IMR-90 (cell line): Measurements from ENCODE around the gene C3orf70.

Source experiments
- FOS ChIP-seq: fragments of 150-350 bp; IDR thresholded peaks from 2 replicates; pipeline ENCODE4 v1.6.1; 2016; ENCODE audit warnings: low read depth, low read length
- MAFK ChIP-seq: IDR thresholded peaks from 2 replicates; pipeline ENCODE4 v1.6.1; 2012; ENCODE audit warnings: low read depth, low read length, improper control_type of control experiment
- MAZ ChIP-seq: IDR thresholded peaks from 2 replicates; pipeline ENCODE4 v1.6.1; 2012; ENCODE audit warnings: low read depth, mild to moderate bottlenecking, low read length, improper control_type of control experiment, moderate library complexity, borderline replicate concordance
- MXI1 ChIP-seq: IDR thresholded peaks from 2 replicates; pipeline ENCODE4 v1.6.1; 2012; ENCODE audit warnings: low read depth, mild to moderate bottlenecking, low read length, moderate library complexity, borderline replicate concordance
- TF ChIP-seq, protein P1 (sequence below): conservative IDR thresholded peaks from 2 replicates; pipeline ENCODE4 v1.5.1; 2012; ENCODE audit warnings: mild to moderate bottlenecking, low read depth, low read length, improper control_type of control experiment

DNA sequence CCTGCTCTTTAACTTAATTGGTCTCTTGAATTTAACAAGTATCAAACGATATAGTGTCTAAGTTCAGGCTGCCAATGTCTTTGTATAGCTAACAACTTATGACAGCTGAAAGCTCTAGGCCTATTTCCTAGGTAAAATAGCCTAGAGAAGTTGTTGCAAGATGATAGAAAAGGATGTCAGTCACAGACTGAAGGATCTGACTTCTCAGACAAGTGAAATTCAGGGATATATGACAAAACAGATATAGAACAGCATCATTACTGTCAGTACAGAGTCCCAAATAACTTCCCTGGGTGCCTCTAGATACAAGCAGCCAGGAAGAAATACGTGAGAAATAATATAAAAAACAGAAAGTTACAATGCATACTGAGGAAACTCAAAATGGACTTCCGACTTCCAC, 26.7 kb downstream of the C3orf70 start:
- no peak for TF ChIP-seq MAZ
- TF ChIP-seq, protein P1, sequence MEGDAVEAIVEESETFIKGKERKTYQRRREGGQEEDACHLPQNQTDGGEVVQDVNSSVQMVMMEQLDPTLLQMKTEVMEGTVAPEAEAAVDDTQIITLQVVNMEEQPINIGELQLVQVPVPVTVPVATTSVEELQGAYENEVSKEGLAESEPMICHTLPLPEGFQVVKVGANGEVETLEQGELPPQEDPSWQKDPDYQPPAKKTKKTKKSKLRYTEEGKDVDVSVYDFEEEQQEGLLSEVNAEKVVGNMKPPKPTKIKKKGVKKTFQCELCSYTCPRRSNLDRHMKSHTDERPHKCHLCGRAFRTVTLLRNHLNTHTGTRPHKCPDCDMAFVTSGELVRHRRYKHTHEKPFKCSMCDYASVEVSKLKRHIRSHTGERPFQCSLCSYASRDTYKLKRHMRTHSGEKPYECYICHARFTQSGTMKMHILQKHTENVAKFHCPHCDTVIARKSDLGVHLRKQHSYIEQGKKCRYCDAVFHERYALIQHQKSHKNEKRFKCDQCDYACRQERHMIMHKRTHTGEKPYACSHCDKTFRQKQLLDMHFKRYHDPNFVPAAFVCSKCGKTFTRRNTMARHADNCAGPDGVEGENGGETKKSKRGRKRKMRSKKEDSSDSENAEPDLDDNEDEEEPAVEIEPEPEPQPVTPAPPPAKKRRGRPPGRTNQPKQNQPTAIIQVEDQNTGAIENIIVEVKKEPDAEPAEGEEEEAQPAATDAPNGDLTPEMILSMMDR, result no peak
- no peak for TF ChIP-seq MAFK
- no peak for TF ChIP-seq MXI1
- no peak for TF ChIP-seq FOS
